Urothelium cell line (cell line): ENCODE measurements around the gene TRIM51G.
"Not testable (repeated sequence)": the region's sequence is repeated elsewhere in the genome, so short reads cannot be mapped to it uniquely, and the experiment has no call there.

Source experiments
- DNase-seq: peaks from one replicate; pipeline ENCODE4 v3.0.0; 2011; ENCODE audit warnings: low spot score, mixed read lengths
- FAIRE-seq: peaks from 2 replicates; lab custom pipeline; 2011; peaks lifted over from hg19 to GRCh38; lab: Jason Lieb, UNC

The TRIM51G gene, protein sequence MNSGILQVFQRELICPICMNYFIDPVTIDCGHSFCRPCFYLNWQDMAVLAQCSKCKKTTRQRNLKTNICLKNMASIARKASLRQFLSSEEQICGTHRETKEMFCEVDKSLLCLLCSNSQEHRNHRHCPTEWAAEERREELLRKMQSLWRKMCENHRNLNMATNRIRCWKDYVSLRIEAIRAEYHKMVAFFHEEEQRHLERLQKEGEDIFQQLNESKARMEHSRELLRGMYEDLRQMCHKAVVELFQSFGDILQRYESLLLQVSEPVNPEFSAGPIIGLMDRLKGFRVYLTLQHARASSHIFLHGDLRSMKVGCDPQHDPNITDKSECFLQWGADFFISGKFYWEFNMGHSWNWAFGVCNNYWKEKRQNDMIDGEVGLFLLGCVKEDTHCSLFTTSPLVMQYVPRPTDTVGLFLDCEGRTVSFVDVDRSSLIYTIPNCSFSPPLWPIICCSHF

DNA sequence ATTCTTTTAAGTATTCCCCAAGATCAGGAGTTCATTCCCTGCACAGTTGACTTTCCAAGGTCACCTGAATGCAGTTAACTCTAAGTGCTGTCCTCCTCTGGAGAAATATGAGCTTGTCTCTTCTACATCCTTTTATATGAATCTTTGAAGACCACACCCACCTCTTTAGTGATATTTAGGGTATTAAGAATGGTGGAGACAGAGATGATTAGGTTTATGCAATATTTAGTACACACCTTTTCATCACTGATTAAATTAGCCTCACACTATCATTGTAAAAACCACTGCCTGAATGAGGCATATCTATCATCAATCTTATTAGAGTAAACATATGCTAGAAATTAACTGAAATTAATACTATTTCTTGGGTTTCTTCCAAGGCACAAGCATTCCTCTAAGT is at the start of gene TRIM51G:
TSS of gene TRIM51G (minus strand) at position 101 of the 400 bp plus-strand sequence. CDS start 2,190 bp downstream, outside the sequence.
- not testable (repeated sequence) for DNase-seq, FAIRE-seq

DNA sequence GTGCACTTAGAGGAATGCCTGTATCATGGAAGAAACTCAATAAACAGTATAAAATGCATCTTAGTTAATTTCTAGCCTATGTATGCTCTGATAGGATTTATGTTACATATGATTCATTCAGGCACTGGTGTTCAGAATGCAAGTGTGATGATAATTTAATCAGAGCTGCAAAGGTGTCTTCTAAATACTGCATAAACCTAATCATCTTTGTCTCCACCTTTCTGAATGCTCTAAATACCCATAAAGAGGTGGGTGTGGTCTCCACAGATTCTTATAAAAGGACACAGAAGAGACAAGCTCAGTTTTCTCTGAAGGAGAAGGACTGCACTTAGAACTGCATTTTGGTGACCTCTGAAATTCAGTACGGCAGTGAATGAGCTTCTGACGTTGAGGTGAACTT is 44.8 kb upstream of the TRIM51G start, which contains the start of gene TRIM49B:
TSS of gene TRIM49B (plus strand) at position 301 of the 400 bp plus-strand sequence. CDS start 2,777 bp downstream, outside the sequence.
- FAIRE-seq, DNase-seq: not testable (repeated sequence)

DNA sequence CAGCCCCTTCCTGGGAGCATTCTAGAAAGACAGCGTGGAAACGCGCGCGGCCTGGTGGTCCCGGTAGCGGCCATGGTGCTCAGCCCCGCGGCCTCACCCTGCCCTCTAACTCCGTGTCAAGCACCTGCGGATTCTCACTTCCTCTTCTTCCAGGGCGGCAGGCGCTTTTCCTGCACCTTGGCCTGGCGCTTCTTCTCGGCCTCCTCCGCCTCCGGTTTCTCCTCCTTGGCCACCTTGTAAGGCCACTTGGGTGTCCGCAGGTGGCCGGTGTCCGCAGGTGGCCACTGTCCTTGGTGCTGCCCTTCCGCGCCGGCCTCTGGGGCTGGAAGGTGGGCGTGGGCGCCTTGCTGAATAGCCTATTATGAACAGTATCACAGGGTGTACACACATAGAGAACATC is 15.1 kb downstream of the TRIM51G start:
- not testable (repeated sequence) for DNase-seq, FAIRE-seq

DNA sequence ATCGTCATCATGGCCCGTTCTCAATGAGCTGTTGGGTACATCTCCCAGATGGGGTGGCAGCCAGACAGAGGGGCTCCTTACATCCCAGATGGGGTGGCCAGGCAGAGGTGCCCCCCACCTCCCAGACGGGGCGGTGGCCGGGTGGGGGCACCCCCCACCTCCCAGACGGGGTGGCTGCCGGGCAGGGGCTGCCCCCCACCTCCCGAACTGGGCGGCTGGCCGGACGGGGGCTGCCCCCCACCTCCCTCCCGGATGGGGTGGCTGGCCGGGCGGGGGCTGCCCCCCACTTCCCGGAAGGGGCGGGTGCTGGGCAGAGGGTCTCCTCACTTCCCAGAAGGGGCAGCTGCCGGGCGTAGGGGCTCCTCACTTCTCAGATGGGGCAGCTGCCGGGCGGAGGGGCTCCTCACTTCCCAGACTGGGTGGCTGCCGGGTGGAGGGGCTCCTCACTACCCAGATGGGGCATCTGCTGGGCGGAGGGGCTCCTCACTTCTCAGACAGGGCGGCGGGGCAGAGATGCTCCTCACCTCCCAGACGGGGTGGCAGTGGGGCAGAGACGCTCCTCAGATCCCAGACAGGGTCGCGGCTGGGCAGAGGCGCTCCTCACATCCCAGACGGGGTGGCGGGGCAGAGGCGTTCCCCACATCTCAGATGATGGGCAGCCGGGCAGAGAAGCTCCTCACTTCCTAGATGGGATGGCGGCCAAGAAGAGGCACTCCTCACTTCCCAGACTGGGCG is 28.2 kb downstream of the TRIM51G start:
- not testable (repeated sequence) for FAIRE-seq, DNase-seq

DNA sequence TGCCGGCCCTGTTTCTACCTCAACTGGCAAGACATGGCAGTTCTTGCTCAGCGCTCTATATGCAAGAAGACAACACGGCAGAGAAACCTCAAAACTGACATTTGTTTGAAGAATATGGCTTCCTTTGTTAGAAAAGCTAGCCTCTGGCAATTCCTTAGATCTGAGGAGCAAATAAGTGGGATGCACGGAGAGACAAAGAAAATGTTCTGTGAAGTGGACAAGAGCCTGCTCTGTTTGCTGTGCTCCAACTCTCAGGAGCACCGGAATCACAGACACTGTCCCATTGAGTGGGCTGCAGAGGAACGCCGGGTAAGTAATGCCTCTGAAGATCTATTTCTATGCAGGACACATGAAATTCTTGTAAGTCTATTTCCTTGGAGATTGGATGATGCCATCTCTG is 37.9 kb downstream of the TRIM51G start:
- DNase-seq, FAIRE-seq: not testable (repeated sequence)
